GM21619 (cell line): ENCODE results near the gene TMEM163.

Source experiments
- ATAC-seq: cut with Tn5 transposase; IDR thresholded peaks from one replicate; pipeline ENCODE4 v1.9.1; 2021; ENCODE audit not compliant: unreplicated experiment

Gene TMEM163

DNA sequence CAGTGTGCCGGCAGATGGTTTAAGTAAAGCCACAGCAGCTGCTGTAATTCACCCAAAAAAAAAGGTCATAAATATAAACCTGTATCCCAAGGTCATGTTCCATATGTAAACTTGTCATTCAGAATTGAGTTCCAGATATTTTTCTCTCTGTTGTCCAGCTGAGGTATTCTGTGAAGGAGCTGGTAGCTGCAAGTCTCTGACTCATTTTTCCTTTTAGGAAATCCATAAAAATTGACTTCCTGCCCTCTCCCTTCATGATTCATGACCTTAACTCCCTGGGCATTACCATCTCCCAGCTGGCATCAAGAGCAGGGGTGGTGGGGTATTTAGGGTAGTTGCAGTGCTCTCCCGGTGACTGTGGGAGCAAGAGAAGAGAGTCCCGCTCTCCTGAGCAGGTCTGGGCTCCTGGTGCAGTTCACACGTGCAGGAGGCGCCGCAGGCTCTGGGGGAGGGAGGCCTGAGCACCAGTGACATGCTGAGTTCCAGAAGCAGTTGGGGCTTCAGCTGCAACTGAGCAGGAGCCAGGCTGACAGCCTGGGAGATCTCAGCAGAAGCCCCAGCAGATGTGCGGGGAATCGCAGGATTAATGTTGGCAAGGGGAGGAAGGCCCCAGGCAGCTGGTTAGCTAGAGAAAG is 272.3 kb downstream of the TMEM163 start:
- no peak for ATAC-seq

GRCh38 chr2:134445985-134446382 is 272.8 kb downstream of the TMEM163 start:
- no peak for ATAC-seq

DNA sequence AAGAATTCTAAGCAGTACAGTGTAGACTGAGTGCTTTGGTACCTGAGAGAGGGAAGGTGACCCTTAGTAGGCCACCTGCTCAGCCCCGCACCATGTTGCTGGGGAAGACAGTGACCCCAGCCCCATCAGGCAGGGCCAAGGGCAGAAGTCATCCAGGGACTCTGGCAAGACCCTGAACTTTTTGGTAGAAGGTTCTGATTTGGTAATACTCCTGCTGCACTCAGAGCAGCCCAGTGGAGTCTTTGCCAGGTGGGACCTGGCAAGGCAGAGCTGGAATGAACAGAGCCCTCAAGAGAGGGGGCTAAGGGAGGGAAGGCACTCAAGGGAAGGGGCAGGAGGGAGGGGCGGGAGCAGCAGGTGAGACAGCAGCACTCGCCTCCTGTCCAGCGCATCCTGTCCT is 273.7 kb downstream of the TMEM163 start:
- no peak for ATAC-seq

- no peak for ATAC-seq
These were observed 274.9 kb downstream of the TMEM163 start for GRCh38 chr2:134443814-134444480.

- ATAC-seq: no peak
These were observed 277.5 kb downstream of the TMEM163 start for GRCh38 chr2:134441153-134441863.

DNA sequence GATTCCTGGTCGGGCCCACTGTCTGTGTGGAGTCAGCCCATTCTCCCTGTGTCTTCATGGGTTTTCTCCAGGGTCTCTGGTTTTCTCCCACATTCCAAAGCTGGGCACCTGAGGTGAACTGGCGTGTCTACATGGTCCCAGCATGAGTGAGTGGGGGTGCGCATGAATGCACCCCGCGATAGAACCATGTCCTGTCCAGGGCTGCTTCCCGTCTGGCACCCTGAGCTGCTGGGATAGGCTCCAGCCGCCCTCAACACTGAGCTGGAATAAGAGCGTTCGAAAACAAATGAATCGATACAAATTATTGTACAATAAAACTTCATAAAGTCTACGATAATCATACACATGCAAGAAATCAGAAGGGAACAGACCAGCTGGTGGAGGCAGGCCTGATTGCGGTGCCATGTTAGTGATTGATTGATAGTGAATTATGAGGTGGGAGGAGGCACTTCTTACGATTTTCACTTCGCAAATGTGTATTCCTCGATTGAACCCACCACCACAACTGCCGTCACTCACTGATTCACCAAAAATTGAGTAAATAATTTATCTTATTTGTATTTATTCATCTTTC is 278.4 kb downstream of the TMEM163 start:
- ATAC-seq: no peak

- ATAC-seq: no peak
These were observed 280.4 kb downstream of the TMEM163 start for GRCh38 chr2:134438371-134438770.

DNA sequence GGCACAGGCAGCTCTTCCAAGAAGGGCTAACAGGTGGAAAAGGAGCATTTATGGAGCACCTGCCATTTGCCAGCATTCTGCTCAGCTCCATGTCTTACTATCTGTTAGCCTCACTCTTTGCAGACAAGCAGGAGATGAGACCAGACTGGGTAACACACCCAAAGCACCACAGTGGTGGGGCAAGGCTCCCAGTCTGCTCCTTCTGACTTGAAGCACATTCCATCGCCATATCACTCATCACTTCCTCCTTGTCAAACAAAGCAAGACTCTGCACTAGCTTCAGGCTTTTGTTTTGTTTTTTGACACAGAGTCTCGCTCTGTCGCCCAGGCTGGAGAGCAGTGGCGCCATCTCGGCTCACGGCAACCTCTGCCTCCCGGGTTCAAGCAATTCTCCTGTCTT is 282.1 kb downstream of the TMEM163 start:
- ATAC-seq: no peak

DNA sequence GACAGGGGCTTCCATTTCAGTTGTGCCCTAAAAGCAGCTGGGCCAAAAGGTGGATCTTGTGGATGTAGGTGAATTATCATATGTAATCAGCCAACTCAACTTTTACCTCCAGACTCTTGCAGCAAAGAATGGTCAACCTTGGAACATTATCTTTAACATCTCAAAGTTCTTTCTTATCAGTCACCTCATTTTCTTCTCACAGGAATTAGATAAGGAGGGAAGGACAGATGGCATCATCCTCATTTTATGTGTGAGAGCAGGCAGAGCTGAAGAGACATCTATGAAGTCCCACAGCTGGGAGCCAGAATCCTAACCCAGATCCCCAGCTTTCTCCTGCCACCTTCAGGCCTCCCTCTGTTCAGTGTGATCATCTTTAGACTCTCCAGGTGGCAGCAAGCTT is 282.9 kb downstream of the TMEM163 start:
- no peak for ATAC-seq

- ATAC-seq: no peak
These were observed 283.3 kb downstream of the TMEM163 start for GRCh38 chr2:134435505-134435904.

GRCh38 chr2:134433979-134434378 is 284.8 kb downstream of the TMEM163 start:
- ATAC-seq: no peak

DNA sequence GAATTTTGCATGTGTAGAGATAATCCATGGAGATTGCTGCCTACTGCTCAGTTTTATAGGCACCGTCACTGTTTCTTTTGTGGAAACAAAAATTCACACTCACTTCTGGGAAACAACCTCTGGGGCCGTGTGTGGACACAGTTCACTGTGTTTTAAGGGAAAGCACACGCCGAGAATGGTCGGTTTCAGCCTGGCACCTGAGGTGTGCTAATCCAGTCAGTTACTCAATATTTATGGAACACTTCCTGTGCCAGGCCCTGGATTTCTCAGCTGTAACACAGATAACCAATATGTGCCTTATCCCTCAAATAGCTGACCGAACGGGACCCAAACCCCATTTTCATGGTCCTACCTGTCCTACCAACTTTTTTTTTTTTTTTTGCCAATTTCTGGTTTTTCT is 285.3 kb downstream of the TMEM163 start:
- no peak for ATAC-seq

DNA sequence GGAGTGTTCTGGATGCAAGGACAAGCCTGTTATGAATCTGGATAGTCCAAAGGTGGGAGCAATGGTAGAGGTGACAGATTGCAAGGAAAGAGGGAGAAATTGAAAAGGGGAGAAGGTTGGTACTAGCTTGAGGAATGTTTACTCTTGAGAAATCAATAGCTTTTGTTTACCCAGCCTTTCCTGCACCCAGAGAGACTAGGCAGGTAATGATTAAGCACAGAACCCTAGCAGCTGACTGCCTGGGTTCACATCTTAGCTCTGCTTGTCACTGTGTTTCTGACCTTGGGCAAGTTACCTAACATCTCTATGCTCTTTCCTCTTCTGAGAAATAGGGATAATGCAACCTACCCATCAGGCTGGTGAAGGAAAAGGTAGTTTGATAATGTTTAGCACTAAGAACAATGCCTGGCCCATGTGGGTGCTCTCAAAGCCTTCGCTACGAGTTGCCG is 286.3 kb downstream of the TMEM163 start:
- no peak for ATAC-seq

- ATAC-seq: no peak
These were observed 286.9 kb downstream of the TMEM163 start for GRCh38 chr2:134431838-134432434.

GRCh38 chr2:134429886-134430285 is 288.9 kb downstream of the TMEM163 start:
- no peak for ATAC-seq

DNA sequence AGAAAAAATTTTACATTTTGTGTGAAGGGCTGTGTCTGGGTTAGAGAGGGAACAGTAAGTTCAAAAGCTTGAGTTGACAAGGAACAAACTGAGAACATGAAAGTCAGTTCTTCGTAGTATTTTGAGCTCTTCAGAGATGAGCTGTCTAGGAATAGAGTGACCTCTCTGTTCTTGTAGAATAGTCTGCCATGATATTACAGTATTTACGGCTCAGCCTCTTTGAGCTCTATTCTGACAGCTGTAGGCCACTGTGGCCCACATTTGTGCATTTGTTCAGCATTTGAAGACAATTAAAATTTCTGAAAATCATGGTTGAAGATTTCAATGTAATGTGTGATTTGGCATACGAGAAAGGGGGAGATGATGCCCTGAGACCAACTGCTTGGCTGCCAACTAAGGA is 292.1 kb downstream of the TMEM163 start:
- ATAC-seq: no peak

DNA sequence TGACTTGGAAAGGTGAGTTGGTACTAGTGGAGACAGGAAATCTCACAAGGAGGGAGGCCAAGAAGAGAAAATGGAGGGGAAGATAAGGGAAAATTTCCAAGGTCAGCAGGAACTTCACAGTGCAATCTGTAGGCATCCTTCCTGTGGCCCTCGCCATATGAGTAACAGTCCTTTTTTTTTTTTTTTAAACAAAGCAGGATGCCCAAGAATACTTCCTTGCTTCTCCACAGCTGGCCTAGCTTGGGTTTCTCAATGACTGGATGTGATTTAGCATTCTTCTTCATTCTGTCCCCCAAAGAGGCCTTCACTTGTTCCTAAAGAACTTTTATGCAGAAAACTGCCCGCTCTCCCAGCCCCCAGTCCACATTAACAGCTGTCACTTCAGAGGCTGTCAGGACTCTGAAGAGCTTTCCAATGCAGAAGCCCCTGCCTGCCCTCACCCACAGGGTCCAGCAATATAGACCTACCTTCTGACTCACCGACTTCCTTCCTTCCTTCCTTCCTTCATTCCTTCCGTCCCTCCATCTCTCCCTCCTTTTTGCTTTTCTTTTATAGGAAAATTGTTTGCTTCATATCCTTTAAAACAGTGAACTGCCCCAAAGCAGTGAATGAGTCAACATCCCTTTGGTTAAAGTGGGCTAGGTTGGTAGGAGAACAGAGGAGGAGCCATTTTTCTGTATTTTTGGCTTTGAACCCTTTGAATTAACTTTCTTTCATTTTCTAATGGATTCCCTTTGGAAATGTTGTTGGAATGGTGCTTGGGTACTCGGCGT is 292.9 kb downstream of the TMEM163 start:
- ATAC-seq: no peak

- no peak for ATAC-seq
These were observed 297.1 kb downstream of the TMEM163 start for GRCh38 chr2:134421556-134422328.

DNA sequence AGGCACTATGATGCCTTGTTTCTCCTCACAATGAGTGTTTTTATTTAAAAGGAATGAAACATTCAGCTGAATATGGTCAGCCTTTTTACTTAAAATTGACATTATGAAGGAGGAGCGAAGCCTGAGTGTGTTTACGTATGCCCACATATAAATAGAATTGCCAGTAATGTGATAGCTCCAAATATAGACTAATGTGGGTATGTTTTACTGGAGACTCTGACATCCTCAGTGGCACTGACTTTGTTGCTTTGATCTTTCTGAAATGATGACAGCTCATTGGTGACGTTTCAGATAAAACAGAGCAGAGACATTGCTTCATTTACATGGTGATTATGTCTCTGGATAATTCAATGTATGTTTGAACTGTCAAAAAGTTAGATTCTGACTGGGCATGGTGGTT is 297.9 kb downstream of the TMEM163 start:
- no peak for ATAC-seq

DNA sequence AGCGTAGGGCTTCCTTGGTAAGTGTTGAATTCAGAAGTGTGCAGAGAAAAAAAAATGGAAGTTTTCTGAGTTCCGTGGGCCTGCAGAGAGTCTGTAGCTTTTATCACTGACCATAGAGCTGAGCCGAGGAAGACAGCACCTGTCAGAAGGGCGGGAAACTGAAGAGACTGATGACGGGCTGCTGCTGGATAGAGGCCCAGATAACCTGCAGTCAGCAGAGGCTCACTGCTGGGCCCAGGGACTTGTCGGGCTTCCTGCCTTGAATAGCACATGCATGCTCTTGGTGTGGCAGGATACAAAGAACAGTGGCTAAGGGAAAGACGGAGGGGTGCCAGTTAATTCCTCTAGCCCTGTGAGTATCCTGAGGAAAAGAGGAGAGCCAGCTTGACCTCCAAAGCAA is 298.5 kb downstream of the TMEM163 start:
- no peak for ATAC-seq
